T-helper 1 cell treated with Interleukin-12 subunit alpha and Interleukin-12 subunit beta and Interleukin-4 antibody, amounts not matched to agents 30 μg/mL and 1 μg/mL, for 36 hours (primary cell): ENCODE data around the gene BIRC5.
"Not testable (repeated sequence)": the region's sequence is repeated elsewhere in the genome, so short reads cannot be mapped to it uniquely, and the experiment has no call there.

Source experiments
- H3K27ac Mint-ChIP-seq: one replicate; pipeline ENCODE4 v1.8.0; 2021; ENCODE audit warnings: mild to moderate bottlenecking, mixed read lengths
- H3K27me3 Mint-ChIP-seq: one replicate; pipeline ENCODE4 v1.8.0; 2021; ENCODE audit warnings: low read depth, mixed read lengths
- H3K36me3 Mint-ChIP-seq: one replicate; pipeline ENCODE4 v1.8.0; 2021; ENCODE audit warnings: low read depth, mixed read lengths
- H3K4me1 Mint-ChIP-seq: one replicate; pipeline ENCODE4 v1.8.0; 2021; ENCODE audit warnings: low read depth, mixed read lengths
- H3K4me3 Mint-ChIP-seq: one replicate; pipeline ENCODE4 v1.8.0; 2021; ENCODE audit warnings: mild to moderate bottlenecking, moderate library complexity, mixed read lengths
- H3K9me3 Mint-ChIP-seq: one replicate; pipeline ENCODE4 v1.8.0; 2021; ENCODE audit warnings: mixed read lengths

Gene BIRC5

GRCh38 chr17:78226055-78226758, 12.2 kb downstream of the BIRC5 start:
- no peaks in the 10 kb centered on the region for H3K9me3 Mint-ChIP-seq
- H3K36me3 Mint-ChIP-seq, result peaks cover 21% of the 10 kb centered on the region
- peaks cover 27% of the 10 kb centered on the region for H3K27me3 Mint-ChIP-seq
- no peak overlapping the region for H3K27ac Mint-ChIP-seq
- peaks cover 6% of the 10 kb centered on the region for H3K4me1 Mint-ChIP-seq
- H3K4me3 Mint-ChIP-seq, result no peak overlapping the region

- H3K4me1 Mint-ChIP-seq, result peaks cover 6% of the 10 kb centered on the region
- H3K4me3 Mint-ChIP-seq, result no peak overlapping the region
- H3K9me3 Mint-ChIP-seq, result no peaks in the 10 kb centered on the region
- H3K36me3 Mint-ChIP-seq, result peaks cover 21% of the 10 kb centered on the region
- no peak overlapping the region for H3K27ac Mint-ChIP-seq
- peaks cover 32% of the 10 kb centered on the region for H3K27me3 Mint-ChIP-seq
Measured at GRCh38 chr17:78226759-78227454, 12.9 kb downstream of the BIRC5 start.

- H3K36me3 Mint-ChIP-seq, result peaks cover 21% of the 10 kb centered on the region
- no peak overlapping the region for H3K4me3 Mint-ChIP-seq
- peaks cover 6% of the 10 kb centered on the region for H3K4me1 Mint-ChIP-seq
- H3K9me3 Mint-ChIP-seq, result no peaks in the 10 kb centered on the region
- H3K27me3 Mint-ChIP-seq, result peaks cover 38% of the 10 kb centered on the region
- no peak overlapping the region for H3K27ac Mint-ChIP-seq
Measured at GRCh38 chr17:78227455-78227916, 13.4 kb downstream of the BIRC5 start.

GRCh38 chr17:78228176-78228575, 14.1 kb downstream of the BIRC5 start:
- Mint-ChIP-seq H3K4me3 (no peak overlapping the region), H3K27ac (no peak overlapping the region), H3K36me3 (peaks cover 18% of the 10 kb centered on the region), H3K27me3 (peaks cover 44% of the 10 kb centered on the region), H3K9me3 (no peaks in the 10 kb centered on the region), H3K4me1 (peaks cover 10% of the 10 kb centered on the region)

DNA sequence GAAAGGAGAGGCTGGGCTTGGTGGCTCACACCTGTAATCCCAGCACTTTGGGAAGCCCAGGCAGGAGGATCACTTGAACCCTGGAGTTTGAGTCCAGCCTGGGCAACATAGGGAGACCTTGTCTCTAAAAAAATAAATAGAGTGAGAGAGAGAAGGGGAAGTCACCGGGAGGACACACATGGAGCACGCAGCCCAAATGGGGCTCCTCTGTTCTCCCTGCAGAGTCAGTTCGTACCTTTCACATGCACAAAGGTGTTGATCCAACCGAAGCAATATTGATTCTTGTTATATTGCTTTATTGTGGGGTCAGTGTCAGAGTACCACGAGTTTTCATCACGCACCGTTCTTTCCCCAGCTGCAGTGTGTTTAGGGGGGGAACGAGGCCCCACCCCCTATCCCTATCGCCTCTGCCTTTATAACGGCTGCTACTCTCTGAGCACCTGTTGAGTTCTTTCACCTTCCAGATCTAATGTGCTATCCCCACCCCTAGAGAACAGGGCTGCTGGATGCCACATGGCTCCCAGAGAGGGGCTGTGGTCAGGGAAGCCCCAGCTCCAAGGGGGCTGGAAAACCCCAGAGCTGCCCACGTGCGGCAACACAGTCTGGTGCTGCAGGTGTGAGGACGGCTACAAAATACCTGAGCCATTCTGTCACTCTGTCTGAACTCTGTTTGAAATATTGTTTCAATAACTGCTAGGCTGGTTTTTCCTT, 16.4 kb downstream of the BIRC5 start:
- H3K9me3 Mint-ChIP-seq, result no peaks in the 10 kb centered on the region
- H3K27ac Mint-ChIP-seq, result no peak overlapping the region
- H3K4me3 Mint-ChIP-seq, result no peak overlapping the region
- peaks cover 50% of the 10 kb centered on the region for H3K27me3 Mint-ChIP-seq
- H3K36me3 Mint-ChIP-seq, result peaks cover 3% of the 10 kb centered on the region
- peaks cover 10% of the 10 kb centered on the region for H3K4me1 Mint-ChIP-seq

GRCh38 chr17:78230996-78231935, 17.2 kb downstream of the BIRC5 start, which contains the start of gene TMEM235:
Gene TMEM235, plus strand, starts transcription at chr17:78231631. Its CDS starts 393 bp downstream, at chr17:78232024.
- Mint-ChIP-seq H3K4me1 (peaks cover 9% of the 10 kb centered on the region), H3K36me3 (no peaks in the 10 kb centered on the region), H3K27me3 (peaks cover 50% of the 10 kb centered on the region), H3K4me3 (no peak within 1 kb of the TSS), H3K9me3 (no peaks in the 10 kb centered on the region), H3K27ac (no peak within 1 kb of the TSS)

DNA sequence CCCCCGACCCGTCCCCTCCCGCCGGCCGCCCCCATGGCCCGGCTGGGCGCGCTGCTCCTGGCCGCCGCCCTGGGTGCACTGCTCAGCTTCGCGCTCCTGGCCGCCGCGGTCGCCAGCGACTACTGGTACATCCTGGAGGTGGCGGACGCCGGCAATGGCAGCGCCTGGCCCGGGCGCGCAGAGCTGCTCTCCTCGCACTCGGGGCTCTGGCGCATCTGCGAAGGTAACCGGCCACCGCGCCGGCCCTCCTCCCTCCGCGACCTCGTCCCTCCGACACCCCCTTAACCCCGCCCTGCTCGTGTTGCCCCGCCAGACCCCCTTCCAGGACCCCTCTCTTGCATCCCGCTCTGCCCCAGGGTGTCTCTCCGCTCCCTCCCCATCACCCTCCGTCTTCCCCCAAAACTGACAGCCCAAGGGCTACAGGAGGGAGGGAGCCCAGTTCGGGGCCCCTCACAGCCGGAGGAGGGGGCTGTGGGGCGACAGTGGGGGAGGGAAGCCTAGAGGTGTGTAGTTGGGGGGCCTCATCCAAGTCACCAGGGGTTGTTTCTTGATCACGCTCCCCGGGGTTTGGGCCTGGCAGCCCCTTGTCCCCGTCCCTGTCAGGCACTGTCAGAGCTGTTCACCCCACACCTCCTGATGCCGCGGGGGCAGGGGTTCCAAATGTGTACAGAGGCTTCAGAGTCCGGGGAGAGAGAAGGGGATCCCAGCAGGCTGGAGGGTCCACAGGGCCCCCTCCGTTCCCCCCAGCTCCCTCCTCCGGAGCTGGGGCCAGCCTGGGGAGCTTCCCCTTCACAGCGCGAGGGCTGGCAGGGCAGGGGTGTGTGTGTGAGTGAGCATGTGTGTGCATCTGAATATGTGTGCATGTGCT, 18.2 kb downstream of the BIRC5 start:
- Mint-ChIP-seq H3K4me3 (no peak overlapping the region), H3K27ac (no peak overlapping the region), H3K27me3 (peaks cover 50% of the 10 kb centered on the region), H3K9me3 (no peaks in the 10 kb centered on the region), H3K36me3 (no peaks in the 10 kb centered on the region), H3K4me1 (peaks cover 4% of the 10 kb centered on the region)

DNA sequence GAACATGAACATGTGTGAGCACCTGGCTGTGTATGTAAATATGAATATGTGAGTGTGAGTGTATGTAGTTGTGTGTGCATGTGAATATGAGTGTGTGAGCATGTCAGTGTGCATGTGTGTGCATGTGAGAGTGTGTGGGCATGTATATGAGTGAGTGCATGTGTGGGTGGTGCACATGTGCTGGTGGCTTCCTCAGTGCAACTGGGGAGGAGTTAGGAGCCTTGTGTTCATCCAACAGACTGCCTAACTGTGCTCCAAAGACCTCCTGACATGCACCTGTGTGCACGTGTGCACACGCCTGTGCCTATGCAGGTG, 18.8 kb downstream of the BIRC5 start:
- peaks cover 45% of the 10 kb centered on the region for H3K27me3 Mint-ChIP-seq
- H3K36me3 Mint-ChIP-seq, result no peaks in the 10 kb centered on the region
- H3K9me3 Mint-ChIP-seq, result no peaks in the 10 kb centered on the region
- no peak overlapping the region for H3K4me3 Mint-ChIP-seq
- H3K4me1 Mint-ChIP-seq, result peaks cover 4% of the 10 kb centered on the region
- H3K27ac Mint-ChIP-seq, result no peak overlapping the region

DNA sequence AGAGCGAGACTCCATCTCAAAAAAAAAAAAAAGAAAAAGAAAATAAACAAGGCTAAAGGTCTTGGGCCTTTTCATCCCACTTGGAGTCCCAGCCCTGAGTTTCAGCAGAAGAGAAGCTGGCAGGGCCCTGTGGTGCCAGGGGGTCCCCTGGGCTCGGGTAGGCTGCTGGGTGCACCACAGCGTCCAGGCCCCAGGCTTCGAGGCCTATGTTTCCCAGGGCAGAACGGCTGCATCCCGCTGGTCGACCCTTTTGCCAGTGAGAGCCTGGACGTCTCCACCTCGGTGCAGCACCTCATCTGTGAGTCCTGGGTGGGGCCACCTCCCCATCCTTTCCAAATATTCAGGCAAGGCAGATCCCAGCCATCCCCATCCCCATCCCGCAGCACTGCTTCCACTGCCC, 19.6 kb downstream of the BIRC5 start:
- H3K9me3 Mint-ChIP-seq, result no peaks in the 10 kb centered on the region
- H3K36me3 Mint-ChIP-seq, result no peaks in the 10 kb centered on the region
- H3K4me1 Mint-ChIP-seq, result peaks cover 4% of the 10 kb centered on the region
- peaks cover 41% of the 10 kb centered on the region for H3K27me3 Mint-ChIP-seq
- H3K4me3 Mint-ChIP-seq, result no peak overlapping the region
- no peak overlapping the region for H3K27ac Mint-ChIP-seq

- no peak overlapping the region for H3K27ac Mint-ChIP-seq
Measured at GRCh38 chr17:78234261-78234865, 20.3 kb downstream of the BIRC5 start.

DNA sequence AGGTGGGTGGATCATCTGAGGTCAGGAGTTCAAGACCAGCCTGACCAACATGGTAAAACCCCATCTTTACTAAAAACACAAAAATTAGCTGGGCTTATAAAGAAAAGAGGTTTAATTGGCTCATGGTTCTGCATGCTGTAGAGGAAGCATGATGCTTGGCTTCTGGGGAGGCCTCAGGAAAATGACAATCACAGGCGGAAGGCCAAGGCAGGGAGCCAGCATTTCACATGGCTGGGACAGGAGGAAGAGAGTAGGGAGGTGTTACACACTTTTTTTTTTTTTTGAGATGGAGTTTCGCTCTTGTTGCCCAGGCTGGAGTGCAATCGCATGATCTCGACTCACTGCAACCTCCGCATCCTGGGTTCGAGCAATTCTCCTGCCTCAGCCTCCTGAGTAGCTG, 21.0 kb downstream of the BIRC5 start:
- H3K27ac Mint-ChIP-seq, H3K4me3 Mint-ChIP-seq, H3K36me3 Mint-ChIP-seq, H3K4me1 Mint-ChIP-seq, H3K9me3 Mint-ChIP-seq: not testable (repeated sequence)
- H3K27me3 Mint-ChIP-seq, result peaks cover 35% of the 10 kb centered on the region

More at GRCh38 chr17:78234261-78234865, 20.3 kb downstream of the BIRC5 start:
- H3K36me3 Mint-ChIP-seq, result no peaks in the 10 kb centered on the region
- no peak overlapping the region for H3K4me3 Mint-ChIP-seq
- peaks cover 4% of the 10 kb centered on the region for H3K4me1 Mint-ChIP-seq
- H3K9me3 Mint-ChIP-seq, result no peaks in the 10 kb centered on the region
- H3K27me3 Mint-ChIP-seq, result peaks cover 38% of the 10 kb centered on the region

DNA sequence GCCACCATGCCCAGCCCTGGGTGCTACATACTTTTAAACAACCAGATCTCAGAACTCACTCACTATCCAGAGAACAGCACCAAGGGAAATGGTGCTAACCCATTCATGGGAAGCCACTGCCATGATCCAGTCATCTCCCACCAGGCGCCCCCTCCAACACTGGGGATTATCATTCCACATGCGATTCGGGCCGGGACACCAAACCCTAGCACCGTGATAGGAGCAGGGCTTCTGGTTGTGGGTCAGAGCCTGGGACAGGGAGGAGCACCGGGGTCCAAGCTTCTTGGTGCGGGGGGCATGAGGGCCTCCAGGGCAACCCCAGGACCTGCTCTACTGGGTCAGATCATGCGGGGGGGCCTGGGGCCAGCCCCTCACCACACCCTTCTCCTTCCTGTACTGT, 21.8 kb downstream of the BIRC5 start:
- H3K27me3 Mint-ChIP-seq, result peaks cover 26% of the 10 kb centered on the region
- H3K27ac Mint-ChIP-seq, result no peak overlapping the region

More for the DNA sequence above, 21.8 kb downstream of the BIRC5 start:
- Mint-ChIP-seq H3K9me3 (no peaks in the 10 kb centered on the region), H3K36me3 (no peaks in the 10 kb centered on the region), H3K4me3 (no peak overlapping the region), H3K4me1 (peaks cover 4% of the 10 kb centered on the region)
